DOHH2 (cell line): ENCODE data around the gene KCNH3.

ENCODE experiments used
- H3F3A ChIP-seq: fragments of 200-600 bp; sonication (generic), shearing (Covaris generic); 2 replicates; pipeline ENCODE4 v1.6.0; 2016; ENCODE audit warnings: antibody characterized with exemption, mild to moderate bottlenecking; ENCODE audit not compliant: control insufficient read depth, insufficient read depth
- H3K27ac ChIP-seq: fragments of 200-600 bp; sonication (generic); 2 replicates; pipeline ENCODE4 v1.5.1; 2014; ENCODE audit warnings: low read depth, mild to moderate bottlenecking, low read length, moderate library complexity
- H3K27me3 ChIP-seq: fragments of 200-600 bp; sonication (generic); 2 replicates; pipeline ENCODE4 v1.6.1; 2014; ENCODE audit warnings: mild to moderate bottlenecking, low read length, mixed read lengths; ENCODE audit not compliant: control insufficient read depth
- H3K36me3 ChIP-seq: fragments of 200-600 bp; sonication (generic); 2 replicates; pipeline ENCODE4 v1.6.1; 2014; ENCODE audit warnings: mild to moderate bottlenecking, low read length, moderate library complexity, mixed read lengths; ENCODE audit not compliant: control insufficient read depth
- H3K4me1 ChIP-seq: fragments of 200-600 bp; sonication (generic); 2 replicates; pipeline ENCODE4 v1.6.1; 2014; ENCODE audit warnings: mild to moderate bottlenecking, low read length, mixed read lengths; ENCODE audit not compliant: control insufficient read depth
- H3K4me2 ChIP-seq: fragments of 200-600 bp; sonication (generic); 2 replicates; pipeline ENCODE4 v1.6.0; 2014; ENCODE audit warnings: mild to moderate bottlenecking, low read length, moderate library complexity
- H3K4me3 ChIP-seq: fragments of 200-600 bp; sonication (generic); 2 replicates; pipeline ENCODE4 v1.5.1; 2014; ENCODE audit warnings: mild to moderate bottlenecking, low read length, mixed read lengths
- H3K79me2 ChIP-seq: fragments of 200-600 bp; sonication (generic); 2 replicates; pipeline ENCODE4 v1.6.1; 2014; ENCODE audit warnings: mild to moderate bottlenecking, low read length, mixed read lengths; ENCODE audit not compliant: control insufficient read depth
- H3K9me2 ChIP-seq: fragments of 200-600 bp; sonication (generic); replicated peaks from 2 replicates; pipeline ENCODE4 v1.6.1; 2014; ENCODE audit warnings: mild to moderate bottlenecking, low read length, mixed read lengths; ENCODE audit not compliant: control insufficient read depth
- H3K9me3 ChIP-seq: fragments of 200-600 bp; sonication (generic); 2 replicates; pipeline ENCODE4 v1.6.1; 2014; ENCODE audit warnings: antibody characterized with exemption, low read length, mixed read lengths; ENCODE audit not compliant: control insufficient read depth, insufficient read depth
- H4K20me1 ChIP-seq: fragments of 200-600 bp; sonication (generic); 2 replicates; pipeline ENCODE4 v1.6.0; 2014; ENCODE audit warnings: low read depth, mild to moderate bottlenecking, antibody characterized with exemption, low read length, moderate library complexity; ENCODE audit not compliant: control insufficient read depth, insufficient read depth
- EZH2phosphoT487 ChIP-seq: fragments of 200-600 bp; sonication (generic); IDR thresholded peaks from 2 replicates; pipeline ENCODE4 v1.6.1; 2017; ENCODE audit warnings: borderline replicate concordance, mild to moderate bottlenecking, antibody characterized with exemption, low read length, moderate library complexity, mixed read lengths
- TF ChIP-seq, protein P1 (sequence below): fragments of 200-600 bp; sonication (generic); IDR thresholded peaks from one replicate; pipeline ENCODE4 v1.5.1; 2014; ENCODE audit warnings: antibody characterized with exemption, mild to moderate bottlenecking, low read depth, low read length; ENCODE audit not compliant: poor library complexity, severe bottlenecking

The KCNH3 gene

DNA sequence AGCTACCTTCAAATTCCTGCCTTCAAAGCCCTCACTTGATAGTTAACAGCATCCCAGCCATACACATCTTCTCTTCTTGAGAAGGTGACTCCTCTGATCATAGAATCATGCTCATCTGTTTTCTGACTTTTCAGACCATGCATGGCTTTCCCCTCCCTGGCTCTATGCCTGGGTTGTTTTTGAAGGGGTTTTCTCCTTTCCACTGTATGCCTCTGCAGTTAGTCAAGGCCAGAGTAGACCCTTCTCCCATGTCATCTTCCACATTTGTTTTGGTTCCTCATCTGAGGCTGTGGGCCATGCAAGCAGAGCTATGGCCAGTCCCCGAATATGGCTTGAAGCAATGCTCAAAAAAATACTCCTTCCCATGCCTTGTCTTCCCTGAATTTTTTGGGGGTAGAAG, 43.4 kb downstream of the KCNH3 start:
- Histone ChIP-seq H3K4me1 (peaks cover 2% of the 10 kb centered on the region; the same call in 1 of the 2 replicates), H3K27ac (no peak overlapping the region), H3K27me3 (no peaks in the 10 kb centered on the region), H3K4me2 (no peak overlapping the region), H3K36me3 (peaks cover 18% of the 10 kb centered on the region), H3K79me2 (peaks cover 15% of the 10 kb centered on the region), H3K4me3 (no peak overlapping the region), H4K20me1 (no peaks in the 10 kb centered on the region), H3K9me2 (no peaks in the 10 kb centered on the region), H3F3A (no peaks in the 10 kb centered on the region), H3K9me3 (no peaks in the 10 kb centered on the region)
- no peak for TF ChIP-seq EZH2phosphoT487
- TF ChIP-seq, protein P1, sequence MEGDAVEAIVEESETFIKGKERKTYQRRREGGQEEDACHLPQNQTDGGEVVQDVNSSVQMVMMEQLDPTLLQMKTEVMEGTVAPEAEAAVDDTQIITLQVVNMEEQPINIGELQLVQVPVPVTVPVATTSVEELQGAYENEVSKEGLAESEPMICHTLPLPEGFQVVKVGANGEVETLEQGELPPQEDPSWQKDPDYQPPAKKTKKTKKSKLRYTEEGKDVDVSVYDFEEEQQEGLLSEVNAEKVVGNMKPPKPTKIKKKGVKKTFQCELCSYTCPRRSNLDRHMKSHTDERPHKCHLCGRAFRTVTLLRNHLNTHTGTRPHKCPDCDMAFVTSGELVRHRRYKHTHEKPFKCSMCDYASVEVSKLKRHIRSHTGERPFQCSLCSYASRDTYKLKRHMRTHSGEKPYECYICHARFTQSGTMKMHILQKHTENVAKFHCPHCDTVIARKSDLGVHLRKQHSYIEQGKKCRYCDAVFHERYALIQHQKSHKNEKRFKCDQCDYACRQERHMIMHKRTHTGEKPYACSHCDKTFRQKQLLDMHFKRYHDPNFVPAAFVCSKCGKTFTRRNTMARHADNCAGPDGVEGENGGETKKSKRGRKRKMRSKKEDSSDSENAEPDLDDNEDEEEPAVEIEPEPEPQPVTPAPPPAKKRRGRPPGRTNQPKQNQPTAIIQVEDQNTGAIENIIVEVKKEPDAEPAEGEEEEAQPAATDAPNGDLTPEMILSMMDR = no peak

- no peaks in the 10 kb centered on the region for H3F3A ChIP-seq
- H3K79me2 ChIP-seq = peaks cover 15% of the 10 kb centered on the region
- no peak overlapping the region for H3K4me3 ChIP-seq
- no peaks in the 10 kb centered on the region for H4K20me1 ChIP-seq
- peaks cover 18% of the 10 kb centered on the region for H3K36me3 ChIP-seq
- no peaks in the 10 kb centered on the region for H3K9me2 ChIP-seq
- no peak overlapping the region for H3K27ac ChIP-seq
- peaks cover 2% of the 10 kb centered on the region; the same call in 1 of the 2 replicates for H3K4me1 ChIP-seq
- H3K27me3 ChIP-seq = no peaks in the 10 kb centered on the region
- no peaks in the 10 kb centered on the region for H3K9me3 ChIP-seq
- TF ChIP-seq, protein P1 = no peak
- TF ChIP-seq EZH2phosphoT487 = no peak
- H3K4me2 ChIP-seq = no peak overlapping the region
Measured at GRCh38 chr12:49582850-49583249, 44.0 kb downstream of the KCNH3 start.

DNA sequence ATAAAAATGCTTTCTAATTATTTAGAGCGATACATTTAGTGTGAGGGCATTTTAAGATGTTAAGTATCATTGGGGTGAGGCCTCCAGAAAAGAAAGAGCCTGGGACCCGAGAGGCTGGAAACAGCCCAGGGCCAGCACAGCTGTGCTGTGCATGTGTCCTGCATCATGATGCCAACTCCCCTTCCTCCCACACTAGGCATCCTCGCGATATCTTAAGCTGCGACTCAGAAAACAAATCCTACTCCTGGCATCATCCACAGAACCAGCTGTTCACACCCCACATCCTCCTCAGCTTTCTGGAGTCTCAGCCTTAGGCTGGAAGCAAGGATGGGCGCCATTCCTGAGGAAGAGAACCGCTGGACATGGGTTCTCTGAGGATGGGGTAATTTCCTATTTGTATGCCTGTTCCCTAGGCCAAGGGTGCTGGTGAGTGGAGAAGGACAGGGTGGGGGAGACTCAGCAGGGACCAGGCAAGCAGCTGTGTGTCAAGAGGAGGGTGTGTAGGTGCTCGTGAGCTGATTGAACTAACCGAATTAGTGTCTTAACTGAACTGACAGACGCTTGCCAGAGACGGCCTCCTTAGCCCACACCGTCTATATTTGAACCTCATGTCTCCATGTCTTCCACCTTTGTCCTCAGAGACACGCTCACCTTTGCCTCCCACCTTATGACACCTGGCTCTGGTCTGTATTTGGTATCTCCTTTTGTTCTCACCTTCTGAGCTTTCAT, 44.7 kb downstream of the KCNH3 start:
- H3K9me2 ChIP-seq = no peaks in the 10 kb centered on the region
- no peak overlapping the region for H3K4me2 ChIP-seq
- H3K4me1 ChIP-seq = peaks cover 2% of the 10 kb centered on the region; the same call in 1 of the 2 replicates
- TF ChIP-seq EZH2phosphoT487 = no peak
- TF ChIP-seq, protein P1 = no peak
- H3K36me3 ChIP-seq = peaks cover 18% of the 10 kb centered on the region
- no peaks in the 10 kb centered on the region for H3K9me3 ChIP-seq
- H3F3A ChIP-seq = no peaks in the 10 kb centered on the region
- H3K27ac ChIP-seq = no peak overlapping the region
- H3K4me3 ChIP-seq = no peak overlapping the region
- no peaks in the 10 kb centered on the region for H3K27me3 ChIP-seq
- no peaks in the 10 kb centered on the region for H4K20me1 ChIP-seq
- H3K79me2 ChIP-seq = peaks cover 15% of the 10 kb centered on the region
